SH-SY5Y (cell line): ENCODE data around the gene C18orf63.

ENCODE experiments used
- GATA2 ChIP-seq: IDR thresholded peaks from 2 replicates; pipeline ENCODE4 v1.6.1; 2011; ENCODE audit warnings: mild to moderate bottlenecking, low read depth, low read length
- GATA3 ChIP-seq: IDR thresholded peaks from 2 replicates; pipeline ENCODE4 v1.6.1; 2011; ENCODE audit warnings: low read depth, mild to moderate bottlenecking, low read length, moderate library complexity

DNA sequence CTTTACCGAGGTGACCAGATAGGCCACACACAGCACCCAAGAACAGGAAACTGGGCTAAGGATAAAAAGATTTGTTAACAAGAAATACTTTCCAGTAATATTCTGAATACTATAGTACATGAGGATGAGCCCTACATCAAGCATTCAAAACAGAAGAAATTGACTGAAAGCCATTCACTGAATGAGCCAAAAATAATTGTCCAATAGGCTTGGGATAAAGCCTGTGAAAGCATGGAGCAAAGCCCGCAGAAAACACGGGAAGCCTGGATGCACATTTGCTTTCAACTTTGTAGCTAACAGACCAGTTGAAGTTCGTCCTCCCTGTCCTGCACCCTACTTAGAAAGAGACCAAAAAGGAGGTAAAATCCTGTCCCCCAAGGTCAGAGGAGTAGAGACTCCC lies 85.2 kb downstream of the C18orf63 start:
- TF ChIP-seq GATA2 (no peak), GATA3 (no peak)
